Stimulated activated CD4-positive, alpha-beta T cell treated with anti-CD3 and anti-CD28 coated beads, Interleukin-2, amount 100 ng/mL, for 24 hours (primary cell): ENCODE measurements around the gene PASD1.
"Not testable (repeated sequence)": the region's sequence is repeated elsewhere in the genome, so short reads cannot be mapped to it uniquely, and the experiment has no call there.

Experiments
- DNase-seq, 2 donors: peaks; one replicate each; pipeline ENCODE4 v3.0.0-alpha.2; 2020

PASD1 gene, protein sequence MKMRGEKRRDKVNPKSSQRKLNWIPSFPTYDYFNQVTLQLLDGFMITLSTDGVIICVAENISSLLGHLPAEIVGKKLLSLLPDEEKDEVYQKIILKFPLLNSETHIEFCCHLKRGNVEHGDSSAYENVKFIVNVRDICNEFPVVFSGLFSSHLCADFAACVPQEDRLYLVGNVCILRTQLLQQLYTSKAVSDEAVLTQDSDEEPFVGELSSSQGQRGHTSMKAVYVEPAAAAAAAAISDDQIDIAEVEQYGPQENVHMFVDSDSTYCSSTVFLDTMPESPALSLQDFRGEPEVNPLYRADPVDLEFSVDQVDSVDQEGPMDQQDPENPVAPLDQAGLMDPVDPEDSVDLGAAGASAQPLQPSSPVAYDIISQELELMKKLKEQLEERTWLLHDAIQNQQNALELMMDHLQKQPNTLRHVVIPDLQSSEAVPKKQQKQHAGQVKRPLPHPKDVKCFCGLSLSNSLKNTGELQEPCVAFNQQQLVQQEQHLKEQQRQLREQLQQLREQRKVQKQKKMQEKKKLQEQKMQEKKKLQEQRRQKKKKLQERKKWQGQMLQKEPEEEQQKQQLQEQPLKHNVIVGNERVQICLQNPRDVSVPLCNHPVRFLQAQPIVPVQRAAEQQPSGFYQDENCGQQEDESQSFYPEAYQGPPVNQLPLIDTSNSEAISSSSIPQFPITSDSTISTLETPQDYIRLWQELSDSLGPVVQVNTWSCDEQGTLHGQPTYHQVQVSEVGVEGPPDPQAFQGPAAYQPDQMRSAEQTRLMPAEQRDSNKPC

DNA sequence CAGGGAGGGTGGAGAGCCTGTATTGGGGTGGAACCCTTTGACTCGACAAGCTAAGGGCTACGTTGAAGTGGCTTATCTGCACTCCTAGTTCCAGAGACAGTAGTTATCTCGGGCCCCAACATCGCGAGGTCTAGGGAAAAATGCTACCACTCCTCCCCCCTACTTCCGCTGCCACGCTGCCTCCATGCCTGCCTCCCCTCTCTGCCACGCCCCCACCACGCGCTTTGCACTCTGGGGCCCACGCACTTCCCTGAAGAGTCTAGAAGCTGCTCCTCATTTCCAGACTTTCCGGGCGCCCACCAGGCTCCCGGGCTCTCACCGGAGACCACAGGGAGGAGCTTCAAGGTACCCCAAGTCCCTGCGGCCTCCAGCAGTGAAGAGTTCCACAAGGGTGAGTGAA, at the start of gene PASD1:
TSS of gene PASD1 (plus strand) at position 227 of the 400 bp plus-strand sequence. CDS start 37,879 bp downstream, outside the sequence.
- no peak for DNase-seq

DNA sequence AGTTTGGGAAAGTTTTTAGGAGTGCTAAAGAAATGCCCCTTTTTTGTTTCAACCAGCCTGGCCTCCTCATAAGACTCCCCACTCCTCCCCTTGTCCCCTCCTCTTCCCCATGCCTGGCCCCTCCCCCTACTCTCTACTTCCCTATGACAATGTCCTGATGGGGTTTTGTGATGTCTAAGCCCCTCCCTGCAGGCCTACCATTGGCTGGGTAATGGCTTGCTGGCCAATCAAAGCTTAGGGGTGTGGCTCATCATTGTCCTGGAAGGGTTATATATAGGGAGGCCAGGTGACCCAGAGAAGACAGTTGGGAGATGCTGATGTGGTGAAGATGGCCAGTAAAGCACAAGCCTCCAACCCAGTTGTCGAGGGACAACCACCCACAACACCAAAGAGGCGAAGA, 48.2 kb upstream of the PASD1 start:
- DNase-seq = no peak

DNA sequence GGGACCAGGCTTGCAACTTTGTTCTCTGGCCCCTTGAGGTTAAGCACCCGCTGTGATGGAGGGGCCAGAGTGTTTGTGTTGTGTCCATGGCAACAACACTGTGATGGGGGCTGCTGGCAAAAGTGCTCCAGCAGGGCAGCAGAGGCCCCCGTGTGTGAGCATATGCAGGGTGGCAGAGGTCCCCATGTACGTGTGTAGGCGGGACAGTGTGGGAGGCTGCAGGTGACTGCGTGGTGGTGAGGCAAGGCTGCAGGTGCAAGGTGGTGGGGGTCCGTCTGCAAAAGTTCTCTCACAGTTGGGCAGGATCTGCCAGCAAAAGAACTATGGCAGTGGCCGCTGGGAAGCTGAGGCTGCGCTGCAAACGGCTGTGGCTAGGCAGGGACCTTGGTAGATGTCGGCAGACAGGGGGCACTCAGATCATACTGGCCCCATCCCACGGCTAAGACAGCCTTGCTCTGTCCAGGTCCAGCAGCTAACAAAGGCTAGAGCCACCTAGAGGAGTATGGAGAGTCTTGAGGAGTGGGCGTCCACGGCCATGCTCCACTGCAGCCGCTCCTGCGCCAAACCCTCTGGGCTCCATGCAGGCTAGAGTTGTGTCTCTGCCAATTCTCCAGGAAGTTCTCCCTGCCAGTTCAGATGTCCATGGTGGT, 46.8 kb upstream of the PASD1 start:
- DNase-seq = no peak

DNA sequence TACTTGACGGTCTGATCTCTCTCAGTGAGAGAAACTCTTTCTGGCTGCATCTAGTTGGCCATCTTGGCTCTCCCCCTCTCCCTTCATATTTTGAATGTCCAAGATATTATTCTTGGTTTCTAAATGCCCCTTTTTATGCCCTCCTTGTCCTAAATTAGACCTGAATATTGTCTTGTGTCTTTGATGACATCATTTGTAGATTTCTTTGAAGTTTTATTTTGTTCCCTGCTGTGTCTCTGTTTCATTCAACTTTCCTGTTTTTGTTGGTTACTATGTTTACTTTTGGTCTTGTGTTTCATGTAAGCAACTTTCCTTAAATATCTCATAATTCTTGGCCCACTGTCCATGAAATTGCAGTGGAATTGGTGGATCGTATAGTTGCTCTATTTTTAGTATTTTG, 46.1 kb upstream of the PASD1 start:
- DNase-seq = no peak

DNA sequence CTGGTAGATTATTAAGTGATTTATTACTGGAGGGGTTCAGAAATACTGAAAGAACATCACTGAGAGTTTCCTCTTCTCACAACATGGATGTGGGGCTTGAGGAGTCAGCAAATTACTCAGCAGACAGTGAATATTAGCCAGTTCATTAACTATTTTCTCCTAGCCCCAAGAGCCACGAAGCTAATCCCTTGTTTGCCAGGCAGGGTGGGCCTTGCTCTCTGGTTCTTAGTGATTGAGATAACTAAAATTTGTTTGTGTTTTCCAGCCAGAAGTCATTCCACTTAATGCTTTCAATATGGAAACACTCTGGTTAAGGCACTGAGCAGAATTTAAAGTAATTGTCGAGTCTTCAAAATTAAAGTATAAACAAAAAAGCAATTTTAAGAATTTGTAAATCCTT, 40.1 kb upstream of the PASD1 start:
- DNase-seq = no peak

DNA sequence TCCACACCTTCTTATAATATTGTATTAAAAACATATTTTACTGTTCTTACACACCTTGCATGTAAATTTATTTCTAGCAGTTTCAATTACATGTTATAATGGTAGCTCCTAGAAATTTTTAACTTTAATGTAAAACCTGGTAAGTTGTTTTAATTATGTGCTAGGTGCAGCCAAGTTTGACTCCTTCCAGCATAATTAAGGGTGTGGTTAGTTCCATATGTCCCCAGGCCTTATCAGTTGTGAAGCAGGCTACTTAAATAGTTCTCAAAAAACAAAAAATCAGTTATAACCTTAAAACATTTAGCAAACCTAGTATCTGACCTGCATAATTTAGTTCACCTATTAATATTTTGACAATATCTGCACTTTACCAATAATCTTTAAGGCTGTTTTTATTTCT, 26.9 kb upstream of the PASD1 start:
- DNase-seq = no peak

DNA sequence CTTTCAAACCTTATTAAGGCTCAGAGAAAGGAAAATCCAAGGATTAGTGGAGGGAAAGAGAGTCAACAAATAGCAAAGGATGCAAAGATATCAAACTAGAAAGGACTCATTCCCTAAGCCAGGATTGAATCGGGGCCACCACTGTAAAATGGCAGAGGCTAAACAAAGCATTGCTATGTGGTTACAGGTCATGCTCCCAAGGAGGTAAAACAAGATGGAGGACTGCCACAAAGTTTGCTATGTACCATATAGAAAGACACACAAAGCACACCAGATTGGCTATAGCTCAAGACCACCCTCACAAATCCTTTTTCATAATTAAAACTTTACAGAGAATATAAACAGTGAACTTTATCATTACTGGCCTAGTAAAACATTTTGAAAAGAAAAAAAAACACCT, 25.9 kb upstream of the PASD1 start:
- no peak for DNase-seq

DNA sequence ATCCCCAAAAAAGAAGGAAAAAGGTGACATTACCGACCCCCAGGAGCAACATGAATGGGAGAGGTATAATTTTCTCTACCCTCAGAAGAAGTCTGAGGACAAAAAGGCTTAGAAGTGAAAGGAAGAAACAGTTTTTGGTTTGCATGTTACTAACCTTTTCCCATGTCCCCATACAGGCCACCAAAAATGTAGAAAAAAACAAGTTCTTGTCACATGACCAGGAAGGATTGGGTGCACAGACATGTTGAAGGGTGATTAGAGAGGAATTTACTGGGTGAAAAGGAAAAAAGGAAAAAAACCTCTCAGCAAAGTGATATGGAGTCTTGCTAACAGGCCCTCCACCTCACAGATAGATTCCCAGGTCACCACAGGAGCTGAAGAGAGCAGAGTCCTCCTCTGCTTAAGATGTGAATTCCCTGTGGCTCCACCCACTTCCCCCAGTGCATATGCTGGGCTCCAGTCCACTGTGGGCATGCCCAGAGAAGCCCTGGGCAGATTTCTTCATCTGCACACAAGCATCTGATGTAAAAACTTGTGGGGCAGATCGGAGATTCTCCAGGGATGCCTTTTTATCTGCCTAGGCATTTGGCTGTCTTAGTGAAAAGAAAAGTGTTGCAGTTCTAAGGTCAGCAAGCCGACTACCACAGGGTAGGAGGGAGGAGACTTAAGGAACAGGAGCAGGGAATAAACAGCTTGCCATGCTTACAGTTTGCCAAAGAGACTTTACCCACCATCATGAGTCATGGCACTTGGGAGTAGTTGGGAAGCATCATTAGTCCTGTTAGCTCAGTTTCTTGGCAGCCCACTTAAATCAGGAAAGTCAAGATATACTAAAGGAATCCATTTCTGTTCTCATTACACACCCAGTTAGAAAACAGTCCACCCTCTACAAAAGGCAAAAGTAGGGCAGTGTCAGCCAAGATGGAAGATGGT, 25.0 kb upstream of the PASD1 start:
- DNase-seq = no peak

DNA sequence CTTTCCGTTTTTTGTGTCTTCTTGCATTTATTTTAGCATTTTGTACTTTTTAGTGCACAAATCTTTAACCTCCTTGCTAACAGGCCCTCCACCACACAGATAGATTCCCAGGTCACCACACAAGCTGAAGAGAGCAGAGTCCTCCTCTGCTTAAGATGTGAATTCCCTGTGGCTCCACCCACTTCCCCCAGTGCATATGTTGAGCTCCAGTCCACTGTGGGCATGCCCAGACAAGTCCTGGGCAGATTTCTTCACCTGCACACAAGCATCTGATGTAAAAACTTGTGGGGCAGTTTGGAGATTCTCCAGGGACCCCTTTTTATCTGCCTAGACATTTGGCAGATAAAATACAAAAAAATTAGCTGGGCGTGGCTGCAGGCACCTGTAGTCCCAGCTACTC, 19.8 kb upstream of the PASD1 start:
- DNase-seq = no peak

DNA sequence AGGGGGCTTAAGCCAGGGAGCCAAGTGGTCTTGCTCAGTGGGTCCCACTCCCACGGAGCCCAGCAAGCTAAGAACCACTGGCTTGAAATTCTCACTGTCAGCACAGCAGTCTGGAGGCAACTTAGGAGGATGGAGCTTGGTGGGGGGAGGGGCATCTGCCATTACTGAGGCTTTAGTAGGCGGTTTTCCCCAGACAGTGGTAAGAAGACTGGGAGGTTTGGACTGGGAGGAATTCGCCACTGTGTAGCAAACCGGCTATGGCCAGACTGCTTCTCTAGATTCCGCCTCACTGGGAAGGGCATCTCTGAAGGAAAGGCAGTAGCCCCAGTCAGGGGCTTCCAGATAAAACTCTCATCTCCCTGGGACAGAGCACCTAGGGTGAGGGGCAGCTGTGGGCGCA, 17.2 kb upstream of the PASD1 start:
- DNase-seq = not testable (repeated sequence)

DNA sequence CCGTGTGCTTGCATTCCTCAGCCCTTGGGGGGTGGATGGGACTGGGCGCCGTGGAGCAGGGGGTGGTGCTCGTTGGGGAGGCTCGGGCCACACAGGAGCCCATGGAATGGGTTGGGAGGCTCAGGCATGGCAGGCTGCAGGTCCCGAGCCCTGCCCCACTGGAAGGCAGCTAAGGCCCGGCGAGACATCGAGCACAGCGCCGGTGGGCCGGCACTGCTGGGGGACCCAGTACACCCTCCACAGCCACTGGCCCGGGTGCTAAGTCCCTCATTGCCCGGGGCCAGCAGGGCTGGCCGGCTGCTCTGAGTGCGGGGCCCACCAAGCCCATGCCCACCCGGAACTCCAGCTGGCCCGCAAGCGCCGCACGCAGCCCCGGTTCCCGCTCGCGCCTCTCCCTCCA, 12.3 kb upstream of the PASD1 start:
- DNase-seq = not testable (repeated sequence)

DNA sequence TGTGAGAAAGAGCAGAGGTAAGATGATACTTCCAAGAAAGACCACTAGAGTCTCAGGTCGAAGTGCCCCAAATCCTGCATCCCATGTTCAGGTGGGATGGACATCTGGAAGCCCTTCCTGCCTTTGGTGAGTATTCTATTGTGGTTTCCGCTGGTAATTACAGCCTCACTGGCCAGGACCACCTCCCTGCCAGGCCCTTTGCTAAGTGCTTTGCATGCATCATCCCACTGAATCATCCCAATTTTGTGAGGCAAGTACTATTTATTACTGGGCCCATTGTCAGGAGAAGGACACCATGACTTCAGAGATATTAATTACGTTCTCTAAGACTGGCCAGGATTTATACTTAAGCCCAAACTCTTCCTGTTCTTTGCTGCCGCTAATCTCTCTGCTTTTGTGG, 10.7 kb upstream of the PASD1 start:
- DNase-seq = no peak

DNA sequence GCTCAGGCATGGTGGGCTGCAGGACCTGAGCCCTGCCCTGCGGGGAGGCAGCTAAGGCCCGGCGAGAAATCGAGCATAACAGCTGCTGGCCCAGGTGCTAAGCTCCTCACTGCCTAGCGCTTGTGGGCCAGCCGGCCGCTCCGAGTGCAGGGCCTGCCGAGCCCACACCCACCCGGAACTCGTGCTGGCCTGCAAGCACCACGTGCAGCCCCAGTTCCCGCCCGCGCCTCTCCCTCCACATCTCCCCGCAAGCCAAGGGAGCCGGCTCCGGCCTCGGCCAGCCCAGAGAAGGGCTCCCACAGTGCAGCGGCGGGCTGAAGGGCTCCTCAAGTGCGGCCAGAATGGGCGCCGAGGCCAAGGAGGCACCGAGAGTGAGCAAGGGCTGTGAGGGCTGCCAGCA, 8.2 kb upstream of the PASD1 start:
- DNase-seq = not testable (repeated sequence)

DNA sequence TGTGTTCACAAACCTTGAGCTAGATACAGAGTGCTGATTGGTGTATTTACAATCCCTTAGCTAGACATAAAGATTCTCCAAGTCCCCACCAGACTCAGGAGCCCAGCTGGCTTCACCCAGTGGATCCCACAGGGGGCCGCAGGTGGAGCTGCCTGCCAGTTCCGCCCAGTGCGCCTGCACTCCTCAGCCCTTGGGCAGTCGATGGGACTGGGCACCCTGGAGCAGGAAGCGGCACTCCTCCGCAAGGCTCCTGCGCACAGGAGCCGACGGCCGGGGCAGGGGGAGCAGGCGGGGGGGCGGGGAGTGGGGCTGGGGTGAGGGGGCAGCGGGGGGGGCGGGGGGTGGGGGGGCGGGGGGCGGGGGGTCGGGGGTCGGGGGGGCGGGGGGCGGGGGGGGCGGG, 990 bp upstream of the PASD1 start:
- not testable (repeated sequence) for DNase-seq

DNA sequence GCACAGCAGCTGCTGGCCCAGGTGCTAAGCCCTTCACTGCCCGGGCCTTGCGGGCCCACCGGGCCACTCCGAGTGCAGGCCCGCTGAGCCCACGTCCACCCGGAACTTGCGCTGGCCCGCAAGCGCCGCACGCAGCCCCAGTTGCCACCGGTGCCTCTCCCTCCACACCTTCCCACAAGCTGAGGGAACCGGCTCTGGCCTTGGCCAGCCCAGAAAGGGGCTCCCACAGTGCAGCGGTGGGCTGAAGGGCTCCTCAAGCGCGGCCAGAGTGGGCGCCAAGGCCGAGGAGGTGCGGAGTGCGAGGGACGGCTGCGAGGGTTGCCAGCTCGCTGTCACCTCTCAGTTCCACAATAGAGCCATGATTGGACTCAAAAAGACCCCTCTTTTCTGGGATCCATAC, 472 bp upstream of the PASD1 start:
- DNase-seq = not testable (repeated sequence)

DNA sequence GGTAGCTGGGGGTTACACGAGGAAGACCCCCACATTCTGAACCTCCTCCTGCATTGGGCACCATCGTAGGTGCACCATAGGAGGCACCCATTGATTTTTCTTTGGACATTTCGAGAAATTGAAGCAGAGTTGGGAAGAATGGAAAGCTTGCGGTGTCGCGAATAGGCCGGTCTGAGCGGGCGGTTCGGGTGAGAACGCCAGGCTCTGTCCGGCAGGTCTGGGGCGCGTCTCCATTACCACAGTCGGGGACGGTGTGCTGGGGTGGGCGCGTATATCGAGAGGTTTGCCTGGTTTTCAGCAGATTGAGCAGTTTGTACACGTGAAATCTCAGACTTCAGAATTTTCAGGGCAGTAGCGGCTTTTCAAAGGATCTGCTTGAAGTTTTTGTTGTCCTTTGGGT, 560 bp downstream of the PASD1 start:
- DNase-seq = no peak

DNA sequence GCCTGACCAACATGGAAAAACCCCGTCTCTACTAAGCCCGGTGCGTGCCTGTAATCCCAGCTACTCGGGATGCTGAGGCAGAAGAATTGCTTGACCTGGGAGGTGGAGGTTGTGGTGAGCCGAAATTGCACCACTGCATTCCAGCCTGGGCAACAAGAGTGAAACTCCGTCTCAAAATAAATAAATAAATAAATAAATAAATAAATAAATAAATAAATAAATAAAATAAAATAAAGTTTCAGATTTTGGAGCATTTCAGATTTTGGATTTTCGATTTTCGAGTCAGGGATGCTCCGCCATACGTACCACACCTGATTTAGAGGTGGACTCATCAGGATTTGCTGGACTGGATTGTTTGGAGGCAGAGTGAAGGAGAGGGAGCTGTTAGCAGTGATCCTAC, 3.4 kb downstream of the PASD1 start:
- not testable (repeated sequence) for DNase-seq

DNA sequence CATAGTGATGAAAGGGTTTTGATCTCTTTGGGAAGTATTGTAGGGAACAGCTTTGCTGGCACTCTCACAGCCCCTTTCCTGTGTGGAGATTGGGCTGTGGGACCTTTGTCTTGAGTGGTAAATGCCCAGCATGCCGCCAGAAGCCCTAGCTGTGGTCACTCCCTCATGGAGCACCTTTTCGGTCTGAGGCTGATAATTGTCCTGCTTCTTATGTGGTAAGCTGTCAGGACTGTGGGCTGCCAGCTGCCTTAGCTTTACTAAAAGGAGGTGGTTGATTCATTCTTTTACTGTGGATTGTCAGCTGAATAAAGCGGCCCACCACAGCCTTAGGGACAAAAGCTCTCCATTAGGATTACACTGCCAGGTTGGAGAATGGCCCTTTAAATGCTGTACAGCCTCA, 7.1 kb downstream of the PASD1 start:
- no peak for DNase-seq

DNA sequence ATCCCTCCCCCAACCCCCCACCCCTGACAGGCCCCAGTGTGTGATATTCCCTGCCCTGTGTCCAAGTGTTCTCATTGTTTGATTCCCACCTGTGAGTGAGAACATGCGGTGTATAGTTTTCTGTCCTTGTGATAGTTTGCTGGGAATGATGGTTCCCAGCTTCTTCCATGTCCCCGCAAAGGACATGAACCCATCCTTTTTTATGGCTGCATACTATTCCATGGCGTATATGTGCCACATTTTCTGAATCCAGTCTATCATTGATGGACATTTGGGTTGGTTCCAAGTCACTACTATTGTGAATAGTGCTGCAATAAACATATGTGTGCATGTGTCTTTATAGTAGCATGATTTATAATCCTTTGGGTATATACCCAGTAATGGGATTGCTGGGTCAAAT, 29.9 kb downstream of the PASD1 start:
- not testable (repeated sequence) for DNase-seq

DNA sequence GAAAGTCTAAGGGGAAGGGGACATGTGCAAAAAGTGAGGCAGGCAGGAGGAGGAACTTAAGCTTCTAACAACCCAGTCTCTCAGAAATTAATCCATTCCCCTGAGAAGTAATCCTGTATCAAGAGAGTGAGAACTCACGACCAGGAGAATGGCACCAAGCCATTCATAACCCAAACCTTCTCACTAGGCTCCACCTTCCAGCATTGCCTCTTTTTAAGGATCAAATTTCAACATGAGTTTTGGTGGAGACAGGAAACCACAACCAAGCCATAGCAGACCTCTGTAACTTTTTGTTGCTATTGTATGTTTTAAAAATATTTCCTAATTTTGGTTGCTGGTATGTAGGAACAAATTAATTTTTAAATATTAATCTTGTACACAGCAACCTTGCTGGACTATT, 32.8 kb downstream of the PASD1 start:
- DNase-seq = no peak

DNA sequence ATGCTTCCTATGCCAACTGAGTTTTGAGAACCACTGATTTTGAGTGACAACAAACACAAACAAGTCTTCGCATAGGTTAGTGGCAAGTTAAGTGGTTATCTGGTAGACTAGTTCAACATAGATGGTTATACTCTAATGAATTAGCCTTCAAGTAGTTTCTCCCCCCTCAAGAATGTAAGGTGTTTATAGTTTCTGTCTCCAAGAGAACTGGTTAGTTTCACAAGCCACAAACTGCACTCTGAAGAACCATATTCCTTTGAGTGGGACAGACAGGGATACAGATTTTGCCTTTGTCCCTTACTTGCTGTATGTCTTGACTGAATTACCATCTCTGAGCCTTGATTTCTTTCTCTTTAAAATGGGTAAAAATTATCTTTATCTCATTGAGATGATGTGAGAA, 41.5 kb downstream of the PASD1 start:
- no peak for DNase-seq

DNA sequence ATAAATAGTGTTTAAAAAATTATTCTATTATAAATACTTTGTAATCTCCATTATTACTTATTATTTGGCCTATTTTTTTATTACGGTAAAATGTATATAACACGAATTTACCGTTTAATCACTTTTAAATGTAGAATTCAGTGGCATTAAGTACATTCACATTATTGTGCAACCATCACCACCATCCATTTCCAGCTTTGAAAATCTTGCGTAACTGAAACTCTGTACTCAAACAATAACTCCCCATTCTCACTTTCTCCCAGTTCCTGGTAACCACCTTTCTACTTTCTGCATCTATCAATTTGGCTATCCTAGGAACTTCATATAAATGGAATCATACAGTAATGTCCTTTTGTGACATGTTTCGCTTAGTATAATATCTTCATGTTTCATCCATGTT, 45.7 kb downstream of the PASD1 start:
- no peak for DNase-seq

DNA sequence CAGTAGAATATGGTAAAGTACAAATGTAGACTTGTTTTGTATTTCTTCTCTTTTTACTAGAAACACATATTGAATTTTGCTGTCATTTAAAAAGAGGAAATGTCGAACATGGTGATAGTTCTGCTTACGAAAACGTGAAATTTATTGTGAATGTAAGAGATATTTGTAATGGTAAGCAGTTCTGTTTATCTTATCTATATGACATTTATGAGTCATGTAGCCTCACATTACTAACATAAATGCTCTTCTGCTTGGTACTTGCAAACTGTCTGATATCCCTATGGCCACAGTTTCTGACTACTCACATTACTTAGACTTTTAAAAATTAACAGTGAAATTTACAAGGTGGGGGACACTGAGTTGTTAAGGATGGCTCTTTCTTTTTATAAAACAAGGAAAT, 57.9 kb downstream of the PASD1 start:
- DNase-seq = no peak
